CMK (cell line): ENCODE results near the gene PARD3B.

ENCODE experiments used
- DNase-seq: peaks from one replicate; pipeline ENCODE4 v3.0.0-alpha.2; 2010; ENCODE audit warnings: low read depth

Gene PARD3B

GRCh38 chr2:204591225-204591624 lies 46.0 kb downstream of the PARD3B start:
- no peak for DNase-seq

DNA sequence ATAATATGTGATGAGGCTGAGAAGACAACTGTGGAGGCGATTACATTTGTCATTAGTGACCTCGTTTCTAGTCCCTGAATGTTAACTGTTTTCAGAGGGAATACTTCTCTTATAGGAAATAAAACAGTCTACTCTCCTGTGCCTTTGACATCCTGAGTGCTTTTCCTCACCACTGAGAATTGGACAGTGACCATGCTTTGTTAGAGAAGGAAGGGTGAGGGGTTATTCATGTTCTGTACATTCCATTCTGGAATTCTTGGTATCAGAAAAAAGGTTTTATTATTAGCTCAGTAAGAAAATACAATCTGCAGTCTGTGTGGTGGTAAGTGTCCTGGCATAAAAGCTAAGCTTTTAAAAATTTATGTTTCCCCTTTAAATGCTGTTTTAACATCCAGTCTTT lies 58.8 kb downstream of the PARD3B start:
- no peak for DNase-seq

DNA sequence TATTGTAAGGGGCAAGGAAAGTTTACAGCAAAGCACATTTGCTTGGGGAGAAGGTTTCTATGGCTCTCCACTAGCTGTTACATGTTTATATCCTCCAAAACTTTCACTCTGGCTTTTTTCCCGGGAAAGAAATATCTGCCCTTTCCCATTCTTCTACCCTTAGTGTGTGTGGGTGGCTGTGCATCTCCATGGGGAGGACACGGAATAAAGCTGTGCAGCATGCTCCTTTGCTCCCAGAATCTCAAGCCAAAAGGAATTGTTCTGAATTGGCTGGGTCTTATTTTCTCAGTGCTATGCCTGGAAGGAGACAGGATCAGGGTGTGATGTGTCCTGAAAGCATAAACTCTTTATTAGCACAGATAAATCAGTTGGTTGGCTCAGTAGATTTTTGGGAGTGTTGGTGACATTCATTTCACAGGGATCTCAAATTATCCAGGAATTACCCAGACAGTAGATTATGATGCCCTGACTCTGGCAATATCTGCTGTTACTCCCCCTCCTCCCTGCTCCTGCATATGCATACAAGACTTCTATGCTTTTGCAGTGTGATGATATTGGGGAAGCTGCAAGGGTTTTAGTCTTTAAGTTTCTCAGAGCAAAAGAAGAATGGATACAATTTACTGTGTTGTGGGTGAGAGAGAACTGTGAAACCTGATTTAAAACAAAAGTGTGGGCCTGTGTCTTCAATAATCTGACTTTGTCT lies 63.1 kb downstream of the PARD3B start:
- DNase-seq: no peak

DNA sequence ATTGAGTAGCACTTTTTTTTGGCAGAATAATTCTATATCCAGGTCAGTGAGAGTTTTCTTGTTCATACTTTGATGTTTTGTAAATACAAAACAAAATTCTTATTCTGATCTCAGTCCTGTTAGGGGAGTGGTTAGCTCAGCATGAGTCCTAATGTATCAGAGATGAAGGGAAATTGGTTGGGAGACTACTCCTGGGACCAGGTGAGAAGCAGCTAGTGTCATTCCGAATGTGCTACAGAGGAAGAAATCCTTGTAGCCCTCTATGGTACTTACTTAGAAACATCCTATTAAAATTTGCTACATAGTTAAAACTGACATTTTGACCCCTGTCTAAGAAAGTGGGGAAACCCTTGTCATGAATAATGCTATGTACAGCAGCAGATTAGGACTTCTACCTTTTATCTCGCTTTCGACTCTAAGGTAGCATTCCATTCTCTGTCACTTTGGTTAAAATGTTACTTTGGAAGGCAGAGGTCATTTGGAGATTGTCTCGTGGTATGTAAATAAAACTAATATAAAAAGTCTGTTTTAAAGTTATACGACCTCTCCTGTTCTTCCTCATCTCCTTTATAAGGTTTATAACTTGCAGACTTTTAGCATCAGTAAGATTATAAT lies 65.8 kb downstream of the PARD3B start:
- no peak for DNase-seq

- no peak for DNase-seq
Observed at GRCh38 chr2:204611764-204612163, 66.5 kb downstream of the PARD3B start.

GRCh38 chr2:204613635-204614034 lies 68.4 kb downstream of the PARD3B start:
- no peak for DNase-seq

DNA sequence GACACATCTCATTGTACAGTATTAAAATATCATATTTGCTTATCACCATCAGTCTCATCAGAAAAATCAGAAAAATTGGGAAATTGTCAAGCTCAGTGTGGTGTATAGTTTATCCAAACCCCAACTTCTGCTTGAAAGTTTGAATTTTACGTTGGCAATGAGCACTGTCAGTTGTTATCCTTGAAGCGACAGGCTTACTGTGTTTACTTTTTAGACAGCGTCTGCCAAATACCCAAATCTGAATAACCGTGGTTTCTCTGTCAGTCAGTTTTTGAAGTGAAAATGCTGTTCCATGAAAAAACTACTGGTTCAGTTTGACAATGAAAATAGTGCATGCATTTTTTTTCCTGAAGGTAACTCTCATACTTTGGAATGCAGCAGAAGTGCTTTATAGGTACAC lies 70.2 kb downstream of the PARD3B start:
- no peak for DNase-seq

DNA sequence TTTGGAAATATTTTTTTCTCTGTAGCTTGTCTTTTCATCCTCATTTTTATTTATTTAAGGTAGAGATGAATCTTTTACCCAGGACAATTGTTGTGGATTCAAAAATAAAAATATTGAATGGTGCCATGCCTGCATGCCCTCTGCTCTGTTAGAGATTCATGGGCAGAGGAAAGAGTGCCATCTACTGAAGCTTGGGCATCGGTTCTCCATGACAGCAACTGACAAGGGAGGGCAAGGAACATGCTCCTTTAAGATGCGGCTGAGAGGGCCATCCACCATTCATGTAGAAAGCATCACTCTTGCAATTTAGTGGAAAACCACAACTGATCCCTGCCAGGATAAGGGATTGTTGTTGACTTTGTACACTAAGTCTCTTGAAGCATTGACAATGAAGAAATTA lies 79.9 kb downstream of the PARD3B start:
- no peak for DNase-seq

DNA sequence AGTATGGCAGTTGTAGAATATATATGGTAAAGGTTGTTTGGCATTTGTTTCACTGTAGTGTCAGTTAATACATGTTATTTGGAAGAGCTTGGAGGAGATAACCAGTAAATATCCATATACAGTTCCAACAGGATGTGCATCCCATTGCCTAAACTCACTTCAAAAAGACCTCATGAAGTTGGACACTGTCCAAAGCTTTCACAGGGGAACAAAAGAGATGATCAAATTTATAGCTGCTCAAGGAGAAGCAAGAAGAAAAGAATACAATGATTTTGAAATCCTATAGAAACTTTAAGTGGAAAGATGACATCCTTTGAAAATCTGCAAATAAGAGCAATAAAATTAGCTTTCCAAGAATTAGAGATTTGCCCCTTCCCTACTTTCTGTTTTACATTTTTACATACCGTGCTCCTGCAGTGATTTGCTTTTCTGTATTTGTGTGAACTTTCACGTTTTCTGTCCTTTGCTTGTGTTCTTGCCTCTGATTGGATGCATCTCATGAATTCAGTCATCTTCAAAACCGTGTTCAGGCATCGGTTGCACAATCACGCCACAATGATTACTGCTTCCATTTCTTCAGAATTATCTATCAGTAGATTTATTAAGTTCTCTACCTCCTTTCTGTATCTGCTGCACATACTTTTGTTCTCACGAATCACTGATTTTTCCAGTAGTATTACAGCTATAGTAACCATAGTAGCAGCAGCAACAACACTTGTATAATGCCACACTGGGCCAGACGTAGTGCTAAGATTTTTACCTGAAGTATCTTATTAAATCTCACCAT lies 83.8 kb downstream of the PARD3B start:
- DNase-seq: no peak

- no peak for DNase-seq
Observed at GRCh38 chr2:204632410-204632809, 87.1 kb downstream of the PARD3B start.

DNA sequence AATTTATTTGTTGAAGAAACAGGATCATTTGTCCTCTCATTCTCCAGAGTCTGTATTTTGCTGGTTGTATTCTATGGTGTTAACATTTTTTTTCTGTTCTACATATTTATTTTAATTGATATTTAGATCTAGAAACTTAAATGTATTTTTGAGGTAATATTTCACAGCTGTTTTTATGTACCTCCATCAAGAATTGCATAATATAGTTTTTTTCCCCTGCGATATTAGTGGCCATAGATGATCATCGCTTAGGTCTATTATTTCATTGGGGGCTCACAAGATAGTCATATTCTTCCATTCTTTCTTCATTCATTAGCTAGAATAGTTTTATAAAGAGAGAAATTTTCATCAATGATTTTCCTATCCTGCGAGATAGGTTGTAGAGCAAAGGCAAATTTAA lies 89.3 kb downstream of the PARD3B start:
- DNase-seq: no peak

GRCh38 chr2:204635478-204635877 lies 90.2 kb downstream of the PARD3B start:
- no peak for DNase-seq

- DNase-seq: no peak
Observed at GRCh38 chr2:204638471-204639194, 93.4 kb downstream of the PARD3B start.

DNA sequence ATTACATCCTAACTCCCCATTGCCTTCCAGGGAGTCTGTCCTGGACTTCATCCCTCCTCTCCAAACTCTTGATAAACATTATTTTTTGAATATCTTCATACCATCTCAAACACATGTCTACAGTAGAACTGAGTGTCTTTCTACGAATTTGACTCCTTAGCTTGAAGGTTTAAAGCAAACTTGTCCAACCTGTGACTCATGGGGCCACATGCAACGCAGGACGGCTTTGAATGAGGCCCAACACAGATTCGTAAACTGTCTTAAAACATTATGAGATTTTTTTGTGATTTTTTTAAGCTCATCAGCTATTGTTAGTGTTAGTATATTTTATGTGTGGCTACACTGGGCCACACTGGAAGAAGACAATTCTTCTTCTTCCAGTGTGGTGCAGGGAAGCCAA lies 98.1 kb downstream of the PARD3B start:
- DNase-seq: no peak

DNA sequence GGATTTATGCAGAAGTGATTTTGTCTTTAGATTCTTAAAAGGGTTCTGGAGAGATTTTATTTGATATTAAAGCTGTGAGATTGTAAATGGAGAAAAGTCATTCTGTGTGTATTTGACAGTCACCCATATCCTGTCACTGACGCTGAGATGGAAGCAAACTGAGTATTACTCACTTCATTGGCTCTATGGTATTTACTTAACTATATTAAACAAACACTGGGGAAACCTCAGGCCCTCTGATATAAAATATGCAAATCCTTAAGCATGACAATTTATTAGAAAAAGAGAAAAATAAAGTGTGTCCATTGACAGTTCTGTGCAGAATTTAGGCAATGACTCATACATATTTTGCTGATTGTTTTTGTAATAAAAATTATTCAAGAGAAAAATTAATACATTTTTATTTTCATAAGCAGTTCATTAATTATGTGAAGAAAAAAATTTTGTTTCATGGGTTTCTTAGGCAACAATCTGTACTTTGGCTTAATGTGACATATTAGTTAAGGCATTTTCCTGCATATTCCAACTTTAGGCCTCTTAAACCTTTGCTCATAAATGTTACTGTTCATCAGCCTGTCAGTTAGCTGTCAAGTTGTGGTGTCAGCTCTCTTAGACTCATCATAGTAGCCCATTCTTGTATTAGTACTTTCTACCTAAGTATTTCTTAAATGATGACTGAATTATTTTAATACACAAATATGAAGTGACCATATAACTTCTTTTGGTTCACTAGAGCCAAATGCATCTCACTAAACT lies 99.9 kb downstream of the PARD3B start:
- DNase-seq: no peak

DNA sequence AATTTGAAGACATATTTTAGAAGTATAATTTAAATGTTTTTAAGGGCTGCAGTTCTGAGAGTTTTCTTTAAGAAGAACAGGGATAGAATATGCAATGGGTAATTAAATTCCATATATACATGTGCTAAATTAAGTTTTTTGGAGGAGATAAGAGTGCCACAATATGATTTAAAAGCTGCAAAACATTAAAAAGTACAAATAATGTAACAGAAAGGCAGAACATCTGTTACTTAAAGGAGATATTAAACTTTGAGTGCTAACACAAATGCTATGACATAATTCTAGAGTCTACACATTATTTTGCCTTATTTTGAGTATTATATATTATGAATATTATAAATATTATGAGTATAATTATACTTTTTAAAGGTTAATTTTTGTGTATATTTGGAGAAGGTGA lies 102.4 kb downstream of the PARD3B start:
- no peak for DNase-seq

GRCh38 chr2:204650611-204651010 lies 105.3 kb downstream of the PARD3B start:
- no peak for DNase-seq

- DNase-seq: no peak
Observed at GRCh38 chr2:204652063-204652462, 106.8 kb downstream of the PARD3B start.

GRCh38 chr2:204654669-204655068 lies 109.4 kb downstream of the PARD3B start:
- DNase-seq: no peak

GRCh38 chr2:204655101-204655500 lies 109.8 kb downstream of the PARD3B start:
- DNase-seq: no peak

DNA sequence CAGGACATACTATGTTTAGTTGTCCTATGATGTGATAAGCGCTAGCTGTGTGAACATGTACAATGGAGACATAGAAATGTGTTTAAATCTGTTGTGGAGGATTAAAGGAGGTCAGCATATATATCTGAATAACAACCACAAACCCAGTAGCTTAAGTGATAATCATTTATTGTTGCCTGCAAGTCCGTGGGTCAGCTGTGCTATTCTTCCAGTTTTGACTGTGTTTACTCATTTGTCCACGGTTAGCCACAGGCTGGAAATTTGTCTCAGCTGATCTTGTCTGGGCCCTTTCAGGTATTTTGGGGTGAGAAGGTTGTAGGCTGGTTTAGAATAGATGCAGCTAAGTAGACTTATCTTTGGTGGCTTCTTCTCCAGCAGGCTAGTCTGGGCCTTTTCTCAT lies 110.4 kb downstream of the PARD3B start:
- DNase-seq: no peak

- no peak for DNase-seq
Observed at GRCh38 chr2:204657024-204657423, 111.7 kb downstream of the PARD3B start.
